NCI-H1930 (cell line): ENCODE data around the gene MAP1B.

Source experiments
- DNase-seq, 2 experiments: peaks; one replicate each; lab custom pipeline; 2025; lab: John Stamatoyannopoulos, UW

MAP1B gene

DNA sequence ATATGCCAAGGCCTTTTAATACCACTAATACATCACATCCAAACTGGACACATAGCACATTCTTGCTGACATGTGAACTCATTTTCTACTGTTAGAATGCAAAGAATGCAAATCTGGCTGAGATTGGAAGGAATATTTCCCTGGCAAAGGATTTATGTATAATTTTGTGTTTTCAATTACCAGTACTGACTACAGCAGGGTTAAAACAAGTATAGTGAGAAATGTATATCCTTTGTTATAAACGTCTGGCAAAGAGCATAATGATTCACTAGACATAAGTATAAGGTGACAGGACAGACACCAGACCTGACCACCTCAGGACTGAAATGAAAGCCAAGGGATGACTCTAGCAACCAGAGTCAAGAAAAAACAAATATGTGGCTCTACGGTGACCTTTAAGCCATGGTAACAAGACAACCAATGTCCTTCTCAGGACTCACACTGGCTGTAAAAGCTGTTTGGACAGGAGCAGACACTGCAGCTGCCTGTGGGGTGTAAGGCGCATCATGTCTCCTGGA, 117.7 kb downstream of the MAP1B start:
- DNase-seq = no peak

DNA sequence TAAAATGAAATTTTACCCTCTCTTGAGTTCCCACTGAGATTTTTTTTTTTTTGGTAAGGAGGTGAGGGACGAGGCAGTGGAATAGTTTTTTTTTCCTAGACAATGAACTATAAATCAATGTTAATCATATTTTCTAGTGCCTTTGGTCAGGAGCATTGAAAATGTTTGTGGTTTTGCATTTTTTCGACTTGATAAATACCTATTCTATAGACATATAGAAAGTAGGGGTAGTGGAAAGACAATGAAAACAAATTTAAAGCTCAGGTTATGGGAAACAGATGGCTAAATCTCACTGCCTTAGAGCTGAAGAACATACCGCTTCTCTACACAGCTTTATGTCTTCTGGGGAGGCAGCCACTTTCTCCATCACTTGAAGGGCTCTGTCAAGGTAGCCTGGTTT, 118.5 kb downstream of the MAP1B start:
- DNase-seq = no peak

DNA sequence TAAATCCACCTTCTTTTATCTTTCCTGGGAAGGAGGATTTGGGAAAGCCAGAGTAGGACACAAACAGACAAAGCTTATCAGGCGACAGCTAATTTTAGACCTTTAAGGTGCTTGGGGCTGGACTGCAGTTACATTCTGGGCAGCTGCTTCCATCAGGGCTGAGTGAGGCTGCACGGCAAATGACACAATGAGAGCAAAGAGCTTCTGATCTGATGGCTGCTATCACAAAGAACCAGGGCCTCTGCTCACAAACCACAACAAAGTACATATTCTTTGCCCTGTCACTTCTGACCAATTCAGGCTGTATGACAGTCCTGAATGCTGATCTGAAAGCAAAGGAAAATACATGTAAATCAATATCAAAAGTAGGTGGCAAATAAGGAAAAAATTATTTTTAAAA, 119.7 kb downstream of the MAP1B start:
- DNase-seq = no peak

DNA sequence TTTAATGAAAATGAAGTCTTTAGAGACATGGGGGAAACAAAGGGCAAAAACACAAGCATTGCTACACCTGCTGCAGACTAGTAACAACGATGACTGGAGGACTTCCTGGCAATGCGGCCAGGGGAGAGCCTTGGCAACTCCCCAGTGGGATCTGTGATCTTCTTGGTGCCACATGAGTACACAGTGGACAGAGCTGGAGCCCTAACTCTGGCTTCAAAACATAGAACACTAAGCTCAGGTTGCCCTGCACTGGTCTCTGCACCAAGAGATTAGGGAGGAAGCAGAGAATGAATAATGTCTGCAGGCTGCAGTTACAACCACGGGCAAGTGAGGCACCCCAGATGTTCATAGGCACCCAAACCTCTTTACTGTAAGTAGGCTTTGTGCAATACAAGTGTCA, 121.7 kb downstream of the MAP1B start:
- DNase-seq = no peak

DNA sequence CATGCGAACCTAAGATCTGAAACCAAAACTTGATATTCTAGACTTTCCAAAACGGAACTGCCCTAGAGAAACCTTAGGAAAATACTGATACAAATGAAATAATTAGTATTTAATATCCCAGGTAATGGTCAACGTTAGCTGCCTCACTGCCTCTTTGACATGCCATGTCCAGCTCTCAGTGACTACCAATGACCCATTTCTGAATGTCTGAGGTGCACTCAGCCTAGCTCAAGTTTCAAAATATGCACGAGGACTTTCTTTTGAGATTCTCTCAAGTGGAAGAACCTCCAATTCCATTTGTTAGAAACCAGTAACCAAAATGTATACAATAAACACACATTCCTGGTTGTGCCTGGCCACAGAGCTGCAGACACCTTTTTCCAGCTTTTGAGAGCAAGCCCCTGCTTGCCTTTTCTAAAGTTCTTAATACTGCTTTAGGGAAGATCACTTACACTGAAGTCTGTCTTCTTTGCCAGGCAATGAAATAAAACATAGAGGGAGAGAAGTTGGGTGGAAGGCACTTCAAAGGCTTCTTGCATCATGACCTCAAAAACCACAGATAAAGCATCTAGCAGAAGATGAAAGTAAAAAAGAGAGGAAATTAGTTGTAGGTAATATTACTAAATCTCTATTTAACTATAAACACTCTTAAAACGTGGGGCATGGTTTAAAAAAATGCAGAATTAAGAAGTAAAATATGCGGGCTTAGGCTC, 124.9 kb downstream of the MAP1B start:
- DNase-seq = no peak

DNA sequence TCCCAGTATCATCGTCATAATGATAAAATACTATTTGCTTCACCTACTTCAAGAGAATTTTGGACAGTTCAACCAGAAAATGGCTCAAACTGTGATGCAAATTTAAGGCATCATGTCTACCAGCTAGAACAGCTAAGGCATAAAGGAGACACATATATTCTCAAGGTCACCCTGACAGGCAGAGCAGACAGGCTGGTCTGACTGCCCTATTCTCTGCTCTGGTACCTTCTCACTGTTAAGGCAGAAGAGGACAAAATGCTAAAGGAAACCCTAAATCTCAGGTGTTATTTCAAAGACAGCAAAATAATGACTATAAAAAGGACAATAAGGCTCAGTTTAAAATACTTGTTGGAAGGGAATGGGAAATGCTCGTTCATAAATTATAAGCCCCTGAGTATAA, 125.6 kb downstream of the MAP1B start:
- DNase-seq = no peak

DNA sequence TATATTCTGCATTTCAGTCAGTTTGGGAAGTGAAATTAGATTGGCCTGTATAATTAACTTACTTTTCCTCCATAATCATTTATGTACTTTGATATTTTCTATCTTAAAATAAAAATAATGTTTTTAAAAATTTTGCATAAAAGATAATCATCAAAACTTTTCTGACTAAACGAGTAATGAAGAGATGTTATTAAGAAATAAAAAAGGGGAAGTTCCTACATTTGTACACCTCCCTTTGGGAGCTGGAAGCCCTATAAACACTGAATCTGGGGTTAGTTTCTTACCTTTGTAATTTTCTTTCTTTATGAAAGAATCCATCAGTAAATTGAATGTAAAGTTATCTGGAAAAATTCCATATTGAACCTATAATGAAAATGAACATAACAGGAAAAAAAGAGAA, 126.6 kb downstream of the MAP1B start:
- no peak for DNase-seq

DNA sequence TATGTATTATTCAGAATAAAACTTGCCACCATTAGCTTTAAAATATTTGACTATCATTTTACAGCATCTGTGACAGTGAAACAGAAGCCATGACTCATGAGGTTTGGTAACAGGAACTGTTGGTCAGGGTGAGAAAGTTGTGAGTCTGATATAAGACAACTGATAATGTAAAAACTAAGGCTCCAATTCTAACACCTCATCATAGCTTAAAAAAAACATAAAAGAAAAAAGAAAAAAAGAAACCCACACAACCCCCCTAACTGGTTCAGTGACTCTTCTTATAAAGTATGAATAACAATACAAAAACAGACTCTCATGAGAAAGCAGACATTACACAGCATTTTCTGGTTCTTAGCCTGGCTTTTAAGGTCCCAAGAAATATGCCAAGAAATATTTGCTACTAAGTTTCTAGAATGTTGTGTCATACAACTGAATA, 127.0 kb downstream of the MAP1B start:
- no peak for DNase-seq

DNA sequence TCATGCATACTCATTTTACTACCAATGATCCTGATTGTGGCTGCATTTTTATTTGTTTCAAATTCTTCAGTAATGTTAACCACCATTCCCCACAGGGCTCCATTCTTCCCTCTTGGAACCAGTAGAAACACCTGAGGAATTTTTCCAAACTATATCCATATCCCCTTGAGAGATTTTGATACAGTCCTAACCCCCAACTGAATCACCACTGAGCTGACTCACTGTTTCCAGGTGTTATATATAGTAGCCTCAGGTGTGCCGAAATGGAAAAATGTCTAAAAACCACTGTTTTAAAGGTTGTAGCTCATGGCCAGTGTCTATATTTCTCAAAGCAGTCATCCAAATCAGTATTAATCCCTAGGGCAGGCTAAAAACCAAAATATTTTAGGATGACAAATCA, 127.6 kb downstream of the MAP1B start:
- DNase-seq = no peak

DNA sequence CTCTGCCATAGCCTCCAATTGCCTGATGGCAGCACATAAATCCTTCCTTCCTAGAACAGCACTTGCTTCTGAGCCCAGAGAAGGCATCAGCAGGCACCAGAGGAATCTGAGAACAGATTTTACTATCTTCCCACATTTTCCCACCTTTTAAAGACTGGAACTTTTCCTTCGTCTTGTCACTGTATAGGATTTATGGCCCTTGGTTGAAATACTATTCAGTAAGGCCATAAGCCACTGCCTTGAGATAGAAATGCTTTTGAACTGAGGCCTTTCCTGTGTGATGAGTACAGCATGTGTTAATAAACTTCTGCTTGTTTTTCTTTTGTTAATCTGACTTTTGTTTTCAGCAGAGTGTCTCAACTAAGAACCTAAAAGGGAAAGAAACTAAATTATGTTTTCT, 128.4 kb downstream of the MAP1B start:
- DNase-seq = no peak

DNA sequence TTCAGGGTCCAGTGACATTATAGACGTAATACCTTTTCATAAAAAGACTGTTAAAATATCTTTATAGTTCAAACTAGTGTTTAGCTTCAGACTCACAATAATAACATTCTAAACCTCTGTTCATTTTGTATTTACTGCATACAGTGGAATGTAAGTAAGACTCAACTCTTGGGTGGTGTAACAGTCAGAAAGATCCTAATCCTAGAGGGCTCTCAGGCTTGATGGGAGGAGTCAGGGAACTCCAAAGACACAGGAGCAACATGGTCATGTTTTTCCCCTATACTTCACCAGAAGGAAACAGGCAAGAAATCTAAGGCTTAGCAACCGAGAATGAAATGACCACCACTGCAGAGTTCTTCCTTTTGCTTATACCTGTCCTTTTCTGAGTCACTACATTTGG, 130.1 kb downstream of the MAP1B start:
- DNase-seq = no peak

DNA sequence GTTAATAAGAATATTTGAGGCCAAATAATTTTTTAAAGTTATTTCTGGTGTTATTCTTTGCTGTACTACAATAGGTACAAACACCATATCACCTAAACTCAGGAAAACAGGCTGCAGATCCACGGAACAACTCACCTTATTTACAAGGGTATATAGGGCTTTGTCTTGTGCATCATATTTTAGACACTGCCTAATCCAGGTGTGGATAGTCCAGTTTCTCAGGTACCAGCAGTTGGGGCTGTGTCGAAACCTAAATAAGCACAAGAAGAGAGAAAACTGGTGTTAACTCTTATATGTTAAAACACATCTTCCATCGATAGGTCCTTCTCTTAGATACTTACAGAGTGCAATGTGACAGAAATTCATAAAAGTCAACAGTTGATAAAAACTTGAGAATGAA, 130.6 kb downstream of the MAP1B start:
- no peak for DNase-seq

DNA sequence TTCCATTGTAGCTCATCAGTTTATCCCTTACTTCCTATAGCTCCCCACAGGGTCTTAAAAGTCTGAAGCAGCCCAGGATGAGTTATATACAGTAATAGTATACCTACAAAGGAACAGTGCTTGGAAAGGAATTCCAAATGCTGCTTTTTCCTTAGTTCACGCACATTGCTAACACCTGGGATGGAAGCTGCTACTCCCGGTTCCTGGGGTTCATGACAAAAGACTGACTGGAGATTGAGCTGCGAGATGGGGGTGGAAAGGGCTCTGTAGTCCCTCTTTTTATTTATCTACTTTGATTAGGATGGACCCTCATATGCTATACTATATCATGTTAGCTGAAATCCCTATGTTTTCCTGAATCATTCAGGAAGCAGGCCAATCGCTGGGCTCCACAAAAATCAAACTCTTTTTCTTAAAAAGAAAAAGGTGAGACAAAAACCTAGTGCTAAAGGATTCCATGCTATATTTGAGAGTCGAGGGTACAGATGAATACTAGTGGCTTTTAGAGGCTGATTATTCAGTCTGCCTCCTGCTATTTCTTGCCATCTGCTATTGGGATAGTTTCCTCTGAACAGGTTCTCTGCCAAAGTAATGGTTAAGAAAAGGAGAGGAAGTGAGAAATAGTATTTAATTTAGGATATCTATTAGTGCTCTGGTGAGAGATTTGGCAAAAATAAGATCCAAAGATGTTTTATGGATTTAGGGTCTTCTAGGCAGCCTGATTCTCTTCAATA, 131.6 kb downstream of the MAP1B start:
- DNase-seq = no peak

DNA sequence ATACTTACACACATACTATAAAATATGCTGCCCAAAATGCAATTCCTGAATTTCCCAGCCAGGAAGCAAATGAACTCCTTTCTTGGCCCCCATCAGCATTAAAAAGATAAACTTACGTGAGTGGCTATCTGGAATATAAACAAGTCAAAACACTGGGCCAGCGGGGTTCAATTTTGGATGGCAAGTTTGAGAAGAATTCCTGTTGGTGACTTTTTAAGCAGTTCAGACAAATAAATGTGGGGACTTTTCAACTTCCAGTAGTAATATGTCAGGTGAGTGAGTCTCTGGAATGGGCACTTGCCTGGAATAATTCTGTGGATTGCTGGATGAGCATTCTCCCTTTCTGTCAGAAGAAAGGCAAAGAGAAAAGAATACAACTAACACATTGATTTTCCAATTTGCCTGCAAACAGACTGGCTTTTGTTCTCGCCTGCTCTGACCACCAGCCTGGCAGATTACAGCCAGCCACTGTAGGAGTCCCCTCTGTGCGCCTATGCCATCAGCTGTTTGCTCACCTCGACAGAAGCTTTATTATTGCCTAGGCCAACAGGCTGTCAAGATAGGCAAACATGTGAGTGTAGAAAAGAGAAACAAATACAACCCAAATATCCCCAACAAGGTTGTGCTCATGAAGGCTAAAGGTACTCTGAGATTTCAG, 134.2 kb downstream of the MAP1B start:
- peak; percentile 12 to 17 for DNase-seq

DNA sequence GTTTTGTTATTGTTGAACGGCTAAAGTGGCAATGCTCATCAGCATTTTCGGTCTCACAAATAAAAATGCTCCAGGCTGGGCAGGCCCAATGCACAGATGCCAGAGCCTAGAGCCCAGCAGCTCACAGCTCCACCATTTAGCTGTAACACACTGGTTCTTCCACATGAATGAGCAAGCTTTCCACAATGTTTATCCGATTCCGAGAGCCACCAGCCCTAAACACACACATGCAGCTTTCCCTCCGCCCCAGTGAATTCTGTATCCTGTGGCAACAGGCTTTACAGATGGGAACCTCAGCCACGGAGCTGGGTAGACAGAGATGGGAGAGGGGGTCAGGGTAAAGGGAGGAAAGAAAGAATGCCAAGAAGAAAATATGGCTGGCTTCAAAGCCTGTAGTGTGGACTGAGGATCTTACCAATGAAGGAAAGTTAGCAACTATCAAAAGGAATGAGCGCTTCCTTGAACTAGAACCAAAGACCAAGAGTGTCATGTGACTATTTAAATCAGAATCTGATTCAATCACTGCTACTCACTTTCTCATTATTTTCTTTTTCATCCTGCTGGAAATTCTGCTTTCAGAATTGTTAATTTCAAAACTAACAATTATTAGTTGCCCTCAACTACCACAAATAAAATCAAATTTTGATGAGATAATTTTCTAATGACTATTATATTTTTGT, 135.7 kb downstream of the MAP1B start:
- no peak for DNase-seq

DNA sequence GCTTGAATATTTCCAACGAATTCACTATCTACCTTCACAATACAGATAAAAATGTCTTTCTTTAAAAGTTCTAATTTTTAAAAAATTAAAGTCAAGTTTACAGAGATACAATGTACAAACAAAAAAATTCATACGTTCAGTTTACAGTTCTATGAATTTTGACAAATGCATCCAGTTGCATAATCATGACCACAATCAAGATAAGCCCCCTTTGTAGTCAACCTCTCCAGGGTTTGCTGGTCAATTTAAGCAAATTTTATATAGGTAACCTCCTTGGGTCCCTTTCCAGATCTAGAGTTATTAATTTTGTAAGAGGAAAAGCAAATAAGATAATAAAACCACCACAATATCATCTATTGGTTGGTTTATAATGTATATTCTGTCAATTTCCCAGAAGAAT, 136.4 kb downstream of the MAP1B start:
- DNase-seq = no peak

DNA sequence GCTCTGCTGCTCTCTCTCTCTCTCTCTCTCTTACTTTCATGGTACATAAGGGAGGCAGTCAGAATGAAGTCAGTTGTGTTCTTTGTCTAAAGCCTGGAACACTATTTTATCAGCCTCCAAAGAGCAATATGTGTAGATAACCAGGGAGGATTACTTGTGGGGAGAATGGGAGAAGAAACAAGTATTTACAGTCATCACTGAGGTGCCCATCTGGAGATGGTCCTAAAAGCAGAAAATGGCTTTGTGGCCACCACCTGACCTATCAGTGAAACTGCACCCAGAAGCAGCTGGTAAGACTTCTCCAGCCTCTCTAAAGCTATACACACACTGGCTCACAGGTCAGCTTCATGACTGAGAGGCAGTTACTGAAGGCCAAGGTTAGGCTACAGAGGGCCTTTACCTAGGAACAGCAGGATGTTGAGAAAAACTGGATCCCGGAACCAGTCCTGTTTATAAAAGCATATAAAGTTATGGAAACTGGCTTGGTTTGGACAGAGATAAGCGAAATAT, 137.6 kb downstream of the MAP1B start:
- DNase-seq = peak in 1 of 2 experiments; percentile 8

DNA sequence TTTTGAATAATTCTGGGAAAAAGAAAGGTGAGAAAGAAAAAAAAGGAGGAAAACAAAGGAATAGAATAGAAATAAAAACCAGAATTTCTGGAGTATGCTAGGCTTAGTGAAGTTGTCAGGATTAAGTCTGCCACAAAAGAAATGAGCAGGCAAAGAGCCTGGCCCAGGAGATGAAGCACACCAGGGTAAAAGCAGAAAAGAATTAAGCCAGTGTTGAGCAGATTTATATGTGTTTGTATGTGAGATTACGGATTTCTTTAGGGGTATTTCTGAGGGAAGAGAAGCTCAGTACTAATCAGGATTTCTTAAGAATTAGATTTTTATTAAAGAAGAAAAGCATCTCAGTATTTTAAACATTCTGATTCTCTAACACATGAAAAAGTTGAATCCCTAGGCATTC, 138.3 kb downstream of the MAP1B start:
- no peak for DNase-seq

DNA sequence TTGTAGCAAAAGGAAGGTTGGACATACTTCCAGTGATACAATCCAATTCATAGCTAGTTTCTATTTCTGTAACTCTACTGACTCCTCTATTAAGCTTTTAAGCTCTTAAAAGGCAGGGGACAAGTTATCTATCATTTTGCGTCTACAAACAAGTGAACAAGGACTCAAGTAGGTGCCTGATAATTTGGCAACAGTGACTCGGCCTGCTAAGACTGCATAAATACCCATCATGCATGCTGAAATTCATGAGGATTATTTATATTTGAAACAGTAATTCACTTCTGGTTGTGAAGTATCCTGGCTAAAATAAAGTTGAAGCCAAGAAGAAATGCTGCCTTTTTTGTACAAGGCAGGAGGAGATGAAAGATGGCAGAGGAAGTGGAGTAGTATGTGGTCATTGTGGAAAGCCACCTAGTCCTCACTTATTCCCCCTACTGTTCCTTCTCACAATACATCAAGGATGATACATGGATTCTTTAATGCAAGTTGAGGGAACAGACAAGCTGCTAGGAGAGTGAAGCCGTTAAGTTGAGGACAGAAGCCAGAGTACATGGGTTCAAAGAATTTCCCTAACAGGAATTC, 138.8 kb downstream of the MAP1B start:
- no peak for DNase-seq

DNA sequence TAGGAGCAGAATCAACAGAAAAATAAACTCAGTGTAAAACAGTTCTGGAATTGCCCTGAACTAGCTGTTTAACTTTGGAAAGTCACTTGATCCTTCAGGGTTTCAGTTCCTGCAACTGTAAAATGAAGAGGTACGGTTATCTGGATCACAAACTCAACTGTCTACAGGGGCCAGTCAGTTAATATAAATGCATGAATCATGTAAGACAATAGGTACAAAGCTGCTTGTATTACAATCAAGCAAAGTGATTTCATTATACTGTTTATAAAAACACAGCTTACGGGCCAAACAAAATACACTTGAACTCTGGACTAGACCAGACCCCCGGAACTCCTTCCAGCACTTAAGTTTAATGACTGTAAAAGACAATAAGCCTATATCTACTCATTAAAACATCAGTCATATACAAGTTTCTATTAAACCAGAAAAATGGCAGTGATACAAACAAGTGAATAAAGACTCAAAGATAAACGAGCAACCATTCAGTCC, 139.7 kb downstream of the MAP1B start:
- DNase-seq = no peak

DNA sequence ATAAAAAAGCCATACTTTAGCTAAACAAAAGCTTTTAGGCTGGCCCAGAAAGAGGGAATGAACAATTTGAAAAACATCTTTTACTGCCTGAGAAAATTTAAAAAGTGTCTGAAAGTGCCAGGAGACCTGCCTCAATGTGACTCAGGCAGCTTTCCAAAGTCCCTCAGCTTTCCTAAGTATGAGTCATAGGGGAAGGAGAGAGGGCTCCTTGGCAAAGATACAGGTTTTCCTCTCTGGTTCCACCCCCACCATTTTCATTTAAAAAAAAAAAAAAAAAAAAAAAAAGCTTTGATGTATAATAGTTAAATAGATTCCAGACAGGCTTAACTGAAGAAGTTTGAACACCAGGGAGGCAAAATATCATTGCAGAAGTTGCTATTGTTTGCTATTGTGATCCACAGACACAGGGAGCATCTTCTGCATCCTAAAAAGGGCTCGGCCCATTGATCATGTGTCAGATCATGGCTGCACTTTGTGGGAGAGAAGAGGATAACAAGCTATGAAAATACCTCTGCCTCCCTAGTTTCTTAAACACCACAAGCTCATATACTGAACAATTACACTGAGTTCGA, 141.2 kb downstream of the MAP1B start:
- DNase-seq = no peak
